ENCODE results near the gene CREB3L1.

GRCh38 chr11:46294365-46295309 lies 17.2 kb downstream of the CREB3L1 start:
- TF ChIP-seq CTCF (IDR thresholded peaks at IDR 0.05; ENCODE audit: insufficient read depth, low read length, poor library complexity, severe bottlenecking) (no peak), EZH2phosphoT487 (conservative IDR thresholded peaks at IDR 0.05; ENCODE audit: low read length) (no peak)
